Frontal cortex (tissue), 4 donors: ENCODE results near the gene TP53BP2. TPM values are rescaled to one million over a fixed set of nuclear protein-coding genes. Genes with fewer than 3 reads are reported as not detected.
A peak's percentile ranks its signal among the peaks of the same experiment; 100 is the strongest.
"Not testable (repeated sequence)": the region's sequence is repeated elsewhere in the genome, so short reads cannot be mapped to it uniquely, and the experiment has no call there.

Experiments
- DNase-seq, 2 donors: peaks; one replicate each; pipeline ENCODE4 v3.0.0; 2012; ENCODE audit warnings: low spot score in 2 of 2
- FAIRE-seq: peaks from 2 replicates; lab custom pipeline; 2012; peaks lifted over from hg19 to GRCh38; lab: Jason Lieb, UNC
- total RNA-seq: library from RNA; depleted of rRNA; stranded (reverse); fragments of >200 nt; gene quantifications from one replicate; pipeline ENCODE4 v1.2.3, GENCODE V29; 2014
- donor health status: control.
- donor health status: control.
- donor health status: control.

The TP53BP2 gene
- total RNA-seq, 1 donor from 2014 or later, result 29.8 TPM

DNA sequence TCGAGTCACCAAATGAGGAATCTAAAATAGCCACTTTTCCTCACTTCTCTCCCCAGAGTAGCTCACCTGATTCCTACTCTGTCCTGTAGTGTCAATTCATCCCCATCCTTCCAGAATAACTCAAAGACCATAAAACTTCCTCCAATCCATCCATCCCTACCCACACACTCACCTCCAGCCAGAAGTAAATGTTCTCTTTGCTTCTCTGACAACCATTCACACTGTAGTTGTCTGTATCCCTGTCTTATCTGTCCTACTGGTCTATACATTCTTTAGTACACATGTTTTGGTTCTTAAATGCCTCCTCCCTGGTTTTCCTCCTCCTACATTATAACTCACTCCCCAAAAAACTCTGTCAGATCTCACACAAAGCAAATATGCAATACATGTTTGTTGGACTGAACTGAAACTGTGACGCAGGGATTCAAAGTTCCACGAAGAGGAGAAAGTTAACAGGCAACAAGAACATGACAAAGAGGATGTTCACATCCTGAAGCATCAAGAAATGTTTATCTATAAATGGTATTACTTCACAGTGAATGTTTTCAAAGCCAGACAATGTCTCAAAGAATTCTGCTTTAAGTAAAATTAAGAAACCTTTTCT, 11.0 kb downstream of the TP53BP2 start:
- FAIRE-seq, result no peak
- no peak for DNase-seq

DNA sequence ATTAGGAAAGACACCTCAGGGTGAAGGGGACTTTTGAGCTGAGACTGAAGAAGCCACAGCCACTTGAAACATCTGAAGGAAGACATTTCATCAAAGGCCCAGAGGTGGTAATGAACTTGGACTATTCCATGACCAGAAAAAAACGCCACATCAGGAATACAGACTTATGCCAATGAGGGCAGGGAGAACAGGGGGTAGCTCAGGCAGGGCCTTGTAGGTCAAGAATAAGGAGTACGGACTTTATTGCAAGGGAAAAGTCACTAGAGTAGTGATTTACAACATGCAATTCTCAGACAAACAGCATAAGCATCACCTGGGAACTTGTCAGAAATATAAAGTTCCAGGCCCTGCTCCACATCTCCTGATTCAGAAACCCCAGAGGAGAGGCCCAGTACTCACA, 11.8 kb downstream of the TP53BP2 start:
- FAIRE-seq, result no peak
- DNase-seq, result no peak

DNA sequence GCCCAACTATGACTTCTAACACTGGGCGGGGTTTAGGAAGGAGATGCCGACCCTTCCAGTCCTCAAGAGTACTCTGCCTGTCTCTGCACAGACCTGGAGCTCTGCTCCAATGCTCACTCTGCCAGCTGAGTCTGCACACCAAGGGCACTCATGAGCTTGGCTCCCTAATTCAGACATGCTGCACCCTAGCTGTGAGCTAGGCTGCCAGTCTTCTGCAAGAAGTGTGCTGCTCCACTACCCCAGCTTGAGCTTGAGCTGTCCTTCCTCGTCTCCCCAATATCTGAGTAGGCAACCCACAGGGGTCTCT, 13.2 kb downstream of the TP53BP2 start:
- no peak for DNase-seq
- FAIRE-seq, result no peak

DNA sequence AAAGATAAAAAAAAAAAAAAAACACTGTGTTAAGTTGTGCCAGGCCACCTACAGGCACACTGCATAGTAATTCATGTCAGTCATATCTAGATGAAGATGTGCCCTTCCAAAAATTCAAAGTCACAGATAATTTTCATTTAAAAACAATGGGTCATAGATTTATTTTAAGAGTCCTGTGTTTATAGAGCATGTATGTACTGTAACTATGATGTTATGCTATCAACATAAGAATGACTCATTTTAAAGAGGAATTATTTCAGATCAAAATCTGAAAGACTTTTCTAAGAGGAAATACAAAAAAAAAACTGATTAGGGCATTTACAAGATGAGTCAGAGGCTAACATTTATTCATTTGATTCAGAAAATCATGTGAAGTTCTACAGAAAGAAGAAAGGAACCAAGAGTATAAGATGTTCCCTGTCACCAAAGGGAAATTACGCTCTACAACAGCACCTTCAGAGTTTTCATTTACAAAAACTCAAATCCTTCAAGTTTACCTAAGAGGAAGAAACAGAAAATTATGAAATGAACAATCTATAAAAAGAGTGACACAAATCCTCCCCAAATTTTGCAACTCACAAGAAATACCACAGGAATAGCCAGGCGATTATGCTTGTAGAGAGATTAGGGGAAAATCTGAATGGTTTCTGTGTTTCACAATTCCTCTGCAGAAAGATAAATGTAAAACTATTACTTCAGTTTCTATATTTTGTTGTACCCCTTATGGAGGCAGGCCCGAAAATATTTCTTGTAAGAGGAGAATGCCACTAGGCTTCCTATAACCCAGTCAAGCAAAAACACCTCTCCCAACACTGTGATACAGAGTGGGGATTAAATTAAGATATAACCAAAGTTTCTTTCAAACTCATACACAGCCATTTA, 13.8 kb downstream of the TP53BP2 start:
- no peak for DNase-seq
- no peak for FAIRE-seq

DNA sequence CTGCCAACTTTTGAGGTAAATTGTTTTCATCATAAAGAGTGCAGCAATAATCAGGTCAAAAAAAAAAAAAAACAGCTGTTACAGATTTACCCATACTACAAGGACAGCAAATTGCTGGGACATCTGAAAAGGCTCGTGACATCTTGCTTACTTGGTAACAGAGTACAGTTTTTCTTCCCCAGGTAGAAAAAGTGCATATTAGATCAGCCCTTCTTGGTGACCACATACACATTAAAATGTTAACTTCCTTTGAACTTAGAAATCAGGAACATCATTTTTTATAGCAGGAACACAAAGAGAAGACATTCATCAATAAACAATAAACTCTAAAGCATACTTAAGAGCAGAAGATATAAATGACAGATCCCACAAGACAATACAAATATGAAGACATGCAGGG, 16.1 kb downstream of the TP53BP2 start:
- DNase-seq (no peak), FAIRE-seq (no peak)

DNA sequence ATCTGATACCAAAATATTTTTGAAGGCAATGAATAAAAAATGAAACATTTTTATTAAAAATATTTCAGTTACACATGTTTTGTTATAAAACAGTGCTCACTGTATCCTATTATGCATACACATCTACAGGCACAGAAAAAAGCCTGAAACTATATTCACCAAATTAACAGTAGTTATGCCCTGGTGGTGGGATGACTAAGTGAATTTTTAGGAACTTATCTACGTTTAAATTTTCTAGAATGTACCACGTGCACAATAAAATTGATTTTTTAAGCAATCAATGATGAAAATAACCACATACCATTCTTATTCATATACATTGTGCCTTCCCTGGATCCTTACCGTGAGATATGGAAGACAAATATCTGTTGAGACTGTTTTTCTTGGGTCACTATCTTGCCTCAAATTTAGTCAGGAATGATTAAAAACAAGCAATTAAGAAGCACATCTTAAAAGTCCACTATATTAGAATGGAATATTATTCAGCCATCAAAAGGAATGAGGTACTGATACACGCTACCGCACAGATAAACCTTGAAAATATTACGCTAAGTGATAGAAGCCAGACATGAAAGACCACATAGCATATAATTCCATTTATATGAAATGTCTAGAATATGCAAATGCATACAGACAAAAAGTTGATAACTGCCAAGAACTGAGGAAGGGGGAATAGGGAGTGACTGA, 17.4 kb downstream of the TP53BP2 start:
- no peak for DNase-seq
- no peak for FAIRE-seq

DNA sequence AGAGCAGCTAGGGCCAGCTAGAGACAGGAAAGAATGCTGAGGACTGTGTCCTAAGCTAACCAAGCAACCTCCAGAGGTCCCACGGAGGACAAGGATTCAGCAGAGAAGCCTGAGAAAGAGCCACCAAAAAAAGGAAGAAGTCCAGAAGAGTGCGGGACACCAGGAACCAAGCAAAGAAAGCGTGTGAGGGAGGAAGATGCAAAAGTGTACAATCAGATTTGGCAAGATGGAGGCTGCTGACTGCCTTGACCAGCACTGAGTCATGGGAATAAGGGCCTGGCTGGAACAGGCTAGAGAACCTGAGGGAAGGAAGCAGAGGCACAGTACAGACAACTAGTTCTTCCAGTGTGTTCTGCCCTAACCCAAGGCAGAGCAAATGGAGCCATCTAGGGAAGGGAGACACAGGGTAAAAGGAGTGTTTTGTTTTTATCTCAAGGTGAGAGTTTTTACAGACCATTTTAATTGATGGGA, 18.5 kb downstream of the TP53BP2 start:
- DNase-seq (no peak), FAIRE-seq (no peak)

DNA sequence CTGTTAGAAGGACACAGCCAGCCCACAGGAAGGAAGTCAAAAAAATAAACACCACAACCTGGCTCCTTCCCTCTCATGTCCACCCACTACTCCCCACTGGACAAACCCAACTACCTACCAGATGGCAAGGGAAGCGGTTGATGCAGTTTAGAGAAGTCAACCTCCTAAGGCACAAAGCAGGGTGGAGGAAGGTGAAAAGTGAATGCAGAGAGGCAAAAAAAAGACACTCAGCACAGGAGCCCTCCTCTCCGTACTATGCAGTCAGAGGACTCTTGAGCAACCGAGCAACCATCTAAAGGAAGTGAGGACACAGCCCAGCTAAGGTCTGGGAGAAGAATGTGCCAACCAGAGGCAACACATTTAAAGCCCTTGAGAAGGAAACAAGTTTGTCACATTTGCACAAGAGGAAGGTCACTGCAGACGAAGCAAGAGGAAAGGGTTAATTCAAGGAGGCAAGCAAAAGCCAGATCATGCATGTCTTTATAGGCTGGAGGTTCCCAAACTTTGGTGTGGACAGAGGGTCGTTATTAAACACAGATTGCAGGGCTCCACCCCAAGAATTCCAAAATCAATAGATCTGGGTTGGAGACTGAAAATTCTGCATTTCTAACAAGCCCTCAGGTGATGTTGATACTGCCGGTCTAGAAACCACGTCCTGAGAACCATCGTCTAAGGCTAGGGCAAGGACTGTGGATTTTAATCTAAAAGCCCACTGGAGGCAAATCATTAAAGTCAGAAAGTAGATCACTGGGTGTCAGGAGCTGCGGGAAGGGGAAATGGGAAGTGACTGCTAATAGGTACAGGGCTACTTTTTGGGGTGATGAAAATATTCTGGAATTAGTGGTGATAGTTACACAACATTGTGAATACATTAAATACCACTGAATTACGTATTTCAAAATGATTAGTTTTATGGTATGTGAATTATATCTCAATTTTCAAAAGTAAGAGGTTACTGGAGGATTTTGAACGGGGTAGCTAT, 19.7 kb downstream of the TP53BP2 start:
- FAIRE-seq, result no peak

DNA sequence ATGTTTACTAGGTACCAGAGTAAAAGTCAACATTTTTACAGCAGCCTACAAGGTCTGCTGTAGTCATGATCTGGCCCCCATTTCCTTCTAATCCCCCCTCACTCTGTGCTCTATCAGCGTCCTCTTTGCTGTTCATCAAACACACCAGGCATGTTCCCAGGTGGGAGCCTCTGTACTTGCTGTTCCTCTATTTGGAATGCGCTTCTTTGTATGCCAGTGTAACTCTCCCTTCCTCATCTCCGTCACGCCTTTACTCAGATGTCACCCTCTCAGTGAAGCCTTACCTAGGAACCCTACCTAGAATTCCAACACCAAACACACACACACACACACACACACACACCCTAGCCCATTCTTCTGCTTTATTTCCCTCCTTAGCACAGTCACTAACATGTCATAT, 21.0 kb downstream of the TP53BP2 start:
- FAIRE-seq (no peak), DNase-seq (no peak)

More for the DNA sequence above, 19.7 kb downstream of the TP53BP2 start:
- no peak for DNase-seq

DNA sequence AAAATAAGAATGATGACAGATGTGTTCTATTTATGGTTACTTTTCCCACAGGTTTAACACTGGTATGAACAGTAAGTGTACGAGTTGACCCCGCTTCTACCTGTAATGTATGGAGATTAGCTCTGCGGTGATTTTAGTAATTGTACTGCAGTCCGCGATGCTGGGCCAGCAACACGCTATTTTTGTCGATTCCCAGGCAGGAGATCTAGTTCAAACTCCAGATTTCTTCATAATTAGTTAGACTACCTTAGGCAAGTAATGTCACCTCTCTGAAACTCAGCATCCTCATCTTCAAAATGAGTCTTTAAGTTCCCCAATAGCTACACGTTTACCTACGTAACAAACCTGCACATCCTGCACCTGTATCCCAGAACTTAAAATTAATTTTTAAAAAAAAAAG, 21.5 kb downstream of the TP53BP2 start:
- DNase-seq (no peak), FAIRE-seq (no peak)

DNA sequence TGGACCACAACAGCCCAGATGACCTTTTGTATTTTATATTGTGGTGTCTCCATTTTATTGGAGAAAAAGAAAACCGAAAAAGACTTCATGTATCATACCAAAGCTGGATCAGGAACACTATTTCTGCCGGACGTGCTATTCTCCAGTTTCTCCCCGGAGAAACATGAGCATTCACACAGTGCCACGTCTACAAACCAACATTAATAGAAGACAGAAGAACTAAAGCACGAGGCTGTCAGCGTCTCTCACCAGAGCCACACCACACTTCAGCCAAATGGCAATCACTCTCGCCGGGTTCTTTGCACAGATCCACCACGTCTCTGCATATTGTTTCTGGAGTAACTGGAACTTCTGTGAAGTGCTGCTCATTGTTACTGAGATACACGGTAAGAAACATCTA, 24.8 kb downstream of the TP53BP2 start:
- DNase-seq, result no peak
- FAIRE-seq, result no peak

DNA sequence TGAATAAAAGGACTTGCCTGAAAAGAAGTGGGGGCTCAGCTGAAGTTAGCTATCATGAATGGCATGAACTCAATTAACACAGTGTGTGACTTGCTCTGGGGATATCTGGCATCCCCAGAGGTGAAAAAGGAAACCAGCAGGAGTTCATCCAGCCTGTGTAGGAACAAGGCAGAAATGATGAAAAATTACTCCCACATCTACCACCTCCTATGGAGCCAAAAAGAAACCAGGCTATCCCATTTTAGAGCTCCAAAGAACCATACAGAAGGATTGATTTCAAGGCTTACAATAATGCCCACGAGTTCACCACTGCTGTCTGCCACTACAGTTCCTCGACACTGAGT, 25.3 kb downstream of the TP53BP2 start:
- no peak for FAIRE-seq
- no peak for DNase-seq

DNA sequence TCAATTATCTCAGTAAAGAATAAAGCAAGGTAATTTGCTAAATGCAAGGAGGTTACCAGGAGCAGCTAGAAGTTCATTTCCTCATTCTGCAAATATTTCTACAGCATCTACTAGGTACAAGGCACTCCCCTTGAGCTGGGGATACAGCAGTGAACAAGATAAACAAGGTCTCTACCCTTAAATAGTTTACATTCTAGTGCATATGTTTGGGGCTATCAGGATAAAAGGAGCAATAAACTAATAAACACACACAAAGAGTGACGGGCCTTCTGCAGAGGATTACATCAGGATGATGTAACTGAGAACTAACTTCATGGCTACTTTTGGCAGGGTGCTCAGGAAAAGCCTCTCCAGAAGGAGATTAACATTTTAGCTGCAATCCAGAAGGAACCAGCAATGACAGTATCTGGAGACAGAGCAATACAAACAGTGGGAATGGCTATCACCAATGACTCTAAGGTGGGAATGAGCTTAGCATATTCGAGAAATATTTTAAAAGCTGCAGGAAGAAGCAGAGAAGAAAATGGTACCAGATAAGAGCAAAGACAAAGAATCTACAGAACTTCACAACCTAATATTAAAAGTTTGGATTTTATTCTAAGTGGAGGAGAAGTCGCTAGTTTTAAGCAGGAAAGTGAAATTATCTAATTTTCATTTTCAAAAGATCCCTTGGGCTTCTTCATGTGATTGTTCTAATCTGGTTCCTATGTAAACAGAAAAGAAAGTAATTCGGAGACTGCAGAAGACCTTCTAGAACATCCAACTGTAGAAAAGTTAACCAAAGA, 25.8 kb downstream of the TP53BP2 start:
- FAIRE-seq, result no peak
- DNase-seq, result no peak

DNA sequence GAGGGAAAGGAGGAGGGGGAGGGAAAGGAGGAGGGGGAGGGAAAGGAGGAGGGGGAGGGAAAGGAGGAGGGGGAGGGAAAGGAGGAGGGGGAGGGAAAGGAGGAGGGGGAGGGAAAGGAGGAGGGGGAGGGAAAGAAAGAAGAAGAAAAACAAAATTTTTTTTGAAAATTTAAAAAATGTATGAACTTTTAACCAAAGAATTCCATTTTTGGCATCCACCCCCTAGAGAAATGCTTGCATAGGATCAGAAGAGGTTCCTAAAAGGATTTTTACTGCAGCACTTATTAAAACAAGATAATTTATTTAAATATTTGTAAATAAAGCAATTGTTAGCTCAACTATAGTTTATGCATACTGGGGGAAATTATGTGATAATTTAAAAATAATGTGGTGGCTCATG, 28.5 kb downstream of the TP53BP2 start:
- FAIRE-seq, result not testable (repeated sequence)

DNA sequence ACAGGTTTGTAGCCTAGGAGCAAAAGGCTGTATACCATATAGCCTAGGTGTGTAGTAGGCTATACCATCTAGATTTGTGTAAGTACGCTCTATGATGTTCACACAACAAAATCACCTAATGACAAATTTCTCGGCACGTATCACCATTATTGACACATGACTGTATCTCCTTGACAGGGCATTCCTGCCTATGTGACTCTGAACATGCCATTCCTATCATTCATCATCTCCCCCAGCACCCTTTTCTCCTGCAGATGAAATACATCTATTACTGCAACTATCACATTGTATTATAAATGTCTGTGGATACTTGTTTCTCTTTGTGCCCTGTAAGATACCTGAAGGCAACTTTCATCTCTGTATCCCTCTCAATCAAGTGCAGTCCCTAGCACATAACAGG, 29.9 kb downstream of the TP53BP2 start:
- no peak for FAIRE-seq
- DNase-seq, result no peak

More for the DNA sequence above, 28.5 kb downstream of the TP53BP2 start:
- not testable (repeated sequence) for DNase-seq

DNA sequence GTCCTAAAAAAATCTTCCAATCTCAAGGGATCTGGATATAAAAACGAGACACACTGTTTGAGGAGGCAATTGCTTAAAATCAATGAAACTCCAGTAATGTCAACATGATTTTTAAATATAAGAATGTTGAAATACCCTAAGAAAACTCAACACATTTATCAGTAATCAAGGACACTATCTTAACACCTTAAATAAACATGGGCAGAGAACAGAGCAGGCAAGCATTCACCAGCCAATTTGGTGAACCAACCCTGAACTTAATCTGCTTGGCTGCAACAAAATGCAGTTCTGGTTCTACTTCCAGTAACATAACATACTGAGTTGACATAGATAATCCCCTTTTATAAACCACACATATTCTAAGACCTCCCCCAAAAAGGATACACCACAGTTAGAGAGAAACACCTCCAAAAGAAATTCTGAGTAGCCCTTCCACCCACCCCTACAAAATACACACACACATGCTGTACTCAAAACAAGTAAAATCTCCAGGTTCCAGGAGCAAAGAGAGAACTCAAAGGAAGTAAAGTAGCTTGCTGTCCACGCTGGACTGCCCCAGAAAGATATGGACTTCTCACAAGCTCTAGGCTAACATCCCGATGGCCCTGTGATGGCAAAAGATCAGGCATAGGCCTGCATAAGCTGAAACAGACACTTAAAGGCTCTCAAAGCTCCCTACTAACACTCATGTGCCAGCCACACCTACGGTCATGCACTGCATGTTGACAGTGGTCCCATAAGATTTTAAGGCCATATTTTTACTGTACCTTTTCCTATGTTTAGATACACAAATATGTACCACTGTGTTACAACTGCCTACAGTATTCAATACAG, 30.5 kb downstream of the TP53BP2 start:
- DNase-seq (no peak), FAIRE-seq (no peak)

DNA sequence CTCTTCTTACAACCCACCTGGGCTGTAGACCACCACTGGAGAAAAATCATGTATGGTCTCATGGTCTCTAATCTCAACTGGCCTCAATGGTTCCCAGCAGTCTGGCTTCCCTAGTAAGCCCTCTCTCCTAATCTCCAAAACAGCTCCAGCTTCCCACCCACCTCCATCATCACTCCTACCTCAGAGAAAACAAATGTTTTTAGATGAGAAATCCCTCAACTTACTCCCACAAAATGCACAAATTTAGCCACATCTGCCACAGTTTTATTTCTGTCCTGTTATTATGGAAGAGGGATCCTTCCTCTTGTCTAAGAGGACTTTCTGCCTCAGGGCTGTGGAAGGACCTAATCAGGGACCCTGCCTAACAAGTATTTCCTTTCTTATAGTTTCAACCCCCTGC, 32.1 kb downstream of the TP53BP2 start:
- FAIRE-seq (no peak), DNase-seq (no peak)

DNA sequence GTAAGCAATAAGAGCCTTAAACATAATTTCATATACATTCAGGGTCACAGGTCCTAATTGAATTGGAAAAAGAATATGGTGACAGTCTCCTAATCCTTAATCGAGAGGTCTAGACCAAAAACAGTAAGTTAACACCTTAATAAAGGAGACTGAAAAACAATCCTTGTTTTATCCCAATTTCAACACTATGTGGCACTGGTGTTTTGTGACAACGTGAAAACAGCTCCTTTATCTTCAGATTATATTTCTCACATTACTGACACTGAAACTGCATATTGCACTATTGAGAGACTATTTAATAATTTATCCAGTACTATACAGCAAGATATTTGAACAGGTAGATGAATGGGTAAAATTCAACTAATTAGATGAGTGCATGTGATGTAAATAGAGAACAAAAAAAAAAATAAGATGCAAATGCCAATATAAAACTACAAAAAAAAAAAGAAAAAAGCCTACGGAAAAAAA, 34.1 kb downstream of the TP53BP2 start:
- DNase-seq (no peak), FAIRE-seq (peak; percentile 82)
